Cardiac fibroblast (primary cell): Measurements from ENCODE around the gene PDZD2.

ENCODE experiments used
- DNase-seq, 2 donors: peaks; one replicate each; pipeline versions ENCODE4 v3.0.0 to v3.0.0-alpha.2; 2010; ENCODE audit warnings: low read depth in 2 of 2
- H3K4me3 ChIP-seq, 2 donors: replicated peaks in 1 of 2; 1 replicate in 1 of 2; 2 replicates in 1 of 2; pipeline ENCODE4 v1.5.1; 2011; ENCODE audit warnings: low read depth in 2 of 2, low read length in 2 of 2, mild to moderate bottlenecking in 2 of 2, moderate library complexity in 1 of 2
- CTCF ChIP-seq: IDR thresholded peaks from one replicate; pipeline ENCODE4 v1.5.1; 2011; ENCODE audit warnings: low read depth, mild to moderate bottlenecking, low read length, inconsistent platforms

The PDZD2 gene

GRCh38 chr5:32058101-32058500 is 419.2 kb downstream of the PDZD2 start:
- DNase-seq: peak in 1 of 2 donors; percentile 32
- TF ChIP-seq CTCF: no peak
- H3K4me3 ChIP-seq: no peak overlapping the region

GRCh38 chr5:32058997-32059396 is 420.1 kb downstream of the PDZD2 start:
- no peak overlapping the region for H3K4me3 ChIP-seq
- DNase-seq: no peak
- TF ChIP-seq CTCF: no peak

GRCh38 chr5:32059761-32060530 is 421.0 kb downstream of the PDZD2 start:
- no peak overlapping the region for H3K4me3 ChIP-seq
- peak in 1 of 2 donors; percentile 64 for DNase-seq
- TF ChIP-seq CTCF: no peak

- no peak for DNase-seq
- no peak overlapping the region for H3K4me3 ChIP-seq
- TF ChIP-seq CTCF: no peak
Observed at GRCh38 chr5:32061236-32061635, 422.3 kb downstream of the PDZD2 start.

- DNase-seq: no peak
- no peak overlapping the region for H3K4me3 ChIP-seq
- TF ChIP-seq CTCF: no peak
Observed at GRCh38 chr5:32066448-32066847, 427.5 kb downstream of the PDZD2 start.

- TF ChIP-seq CTCF: no peak
- H3K4me3 ChIP-seq: no peak overlapping the region
- no peak for DNase-seq
Observed at GRCh38 chr5:32067774-32068470, 429.0 kb downstream of the PDZD2 start.
